ENCODE data around the gene RETN.

The RETN gene, protein sequence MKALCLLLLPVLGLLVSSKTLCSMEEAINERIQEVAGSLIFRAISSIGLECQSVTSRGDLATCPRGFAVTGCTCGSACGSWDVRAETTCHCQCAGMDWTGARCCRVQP

DNA sequence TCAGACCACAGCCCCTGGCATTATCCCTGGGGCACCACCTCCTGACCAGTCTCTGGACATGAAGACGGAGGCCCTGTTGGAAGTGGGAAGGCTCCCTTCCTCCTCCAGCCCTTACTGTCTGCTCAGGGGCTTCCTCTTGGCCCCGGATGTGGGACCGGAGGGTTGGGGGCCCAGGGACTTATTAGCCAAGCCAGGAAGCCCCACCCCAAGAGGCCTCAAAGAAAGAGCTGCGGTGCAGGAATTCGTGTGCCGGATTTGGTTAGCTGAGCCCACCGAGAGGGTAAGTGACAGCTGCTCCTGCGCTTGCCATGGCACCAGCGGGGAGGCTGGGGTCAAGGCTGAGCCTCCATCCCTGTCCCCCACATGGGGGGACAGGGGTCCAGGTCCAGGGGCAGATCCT is at the start of gene RETN:
Gene RETN, plus strand, starts transcription at position 208 of the 400 bp plus-strand sequence. CDS start 278 bp downstream, outside the sequence.
- no peak for DNase-seq (ENCODE audit: low read depth in 2 of 2)

DNA sequence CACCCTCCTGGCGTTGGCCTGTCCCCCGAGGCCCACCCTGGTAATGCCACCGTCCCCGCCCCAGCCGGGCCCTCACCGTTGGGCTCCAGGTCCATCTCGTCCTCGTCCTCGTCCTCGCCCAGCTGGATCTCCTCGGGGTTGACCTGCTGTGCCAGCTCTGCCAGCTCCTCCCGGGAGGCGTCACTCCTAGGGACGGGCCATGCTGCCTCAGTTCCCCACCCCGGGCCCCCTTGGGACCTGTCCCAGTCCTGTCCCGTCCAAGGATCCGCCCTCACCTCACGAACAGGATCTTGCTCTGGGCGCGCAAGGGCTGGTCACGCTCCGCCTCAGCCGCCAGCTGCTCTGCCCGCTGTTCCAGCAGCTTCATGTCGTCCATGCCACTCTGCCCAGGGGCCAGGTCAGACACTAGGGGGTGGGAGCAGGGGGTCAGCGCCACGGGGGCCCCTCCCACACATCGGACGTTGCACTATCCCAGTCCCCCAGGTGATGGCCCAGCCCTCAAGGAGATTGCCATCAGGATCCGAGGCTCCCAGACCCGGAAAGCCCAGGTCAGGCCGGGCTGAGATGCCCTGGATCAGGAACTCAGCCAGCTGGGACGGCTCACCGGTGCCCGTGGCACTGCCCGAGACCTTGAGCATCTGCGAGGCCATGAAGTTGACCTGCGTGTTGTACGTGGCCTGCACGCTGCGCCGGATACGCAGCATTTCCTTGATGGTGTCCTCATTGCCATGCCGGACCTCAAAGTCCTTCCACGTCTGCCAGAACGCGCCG is 49.0 kb upstream of the RETN start:
- DNase-seq (ENCODE audit: low read depth in 2 of 2), result no peak

- DNase-seq (ENCODE audit: low read depth in 2 of 2), result no peak
Measured at GRCh38 chr19:7620442-7621412, 48.1 kb upstream of the RETN start.

- DNase-seq (ENCODE audit: low read depth in 2 of 2), result no peak
Measured at GRCh38 chr19:7622933-7623685, 45.7 kb upstream of the RETN start.

DNA sequence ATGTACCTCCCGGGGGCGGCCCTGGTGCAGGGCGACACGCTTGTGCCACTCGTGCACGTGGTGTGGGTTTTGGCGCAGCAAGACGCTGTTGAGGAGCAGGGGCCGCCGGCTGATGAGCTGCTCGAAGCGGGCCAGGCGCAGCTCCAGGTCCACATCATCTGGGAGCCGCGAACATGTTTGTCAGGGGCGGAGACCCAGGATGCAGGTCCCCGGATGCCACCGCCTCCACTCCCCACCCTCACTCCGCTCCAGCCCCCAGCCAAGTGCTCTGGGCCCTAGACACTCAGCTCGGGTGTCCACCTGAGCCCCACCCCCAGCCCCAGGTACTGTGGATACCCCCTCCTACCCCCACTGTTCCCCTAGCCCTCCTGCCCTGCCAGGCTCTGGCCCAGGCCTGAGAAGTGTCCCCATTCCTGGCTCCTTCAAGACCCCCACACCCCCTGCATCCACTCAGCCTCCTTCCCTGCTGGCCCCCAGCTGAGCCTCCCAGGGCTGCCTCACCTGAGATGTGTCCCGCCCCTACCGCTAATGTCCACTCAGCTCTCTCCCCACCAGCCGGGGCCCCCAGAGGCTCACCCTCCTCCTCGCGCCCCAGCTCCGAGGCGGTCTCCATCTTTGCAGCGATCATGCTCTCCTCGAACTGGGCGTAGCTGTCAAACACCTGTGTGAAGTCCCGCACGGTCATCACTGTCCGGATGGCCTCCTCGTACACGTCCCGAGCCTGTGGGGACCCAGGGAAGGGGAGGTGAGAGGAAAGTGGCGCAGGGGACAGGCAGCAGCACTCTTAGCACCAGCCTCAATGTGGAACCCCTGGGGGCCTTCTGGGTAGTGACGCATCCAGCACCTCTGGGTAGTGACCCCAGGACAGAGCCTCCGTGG is 44.9 kb upstream of the RETN start:
- no peak for DNase-seq (ENCODE audit: low read depth in 2 of 2)

- no peak for DNase-seq (ENCODE audit: low read depth in 2 of 2)
Measured at GRCh38 chr19:7624810-7625209, 44.0 kb upstream of the RETN start.

GRCh38 chr19:7625763-7626372 is 43.0 kb upstream of the RETN start:
- DNase-seq (ENCODE audit: low read depth in 2 of 2), result no peak

DNA sequence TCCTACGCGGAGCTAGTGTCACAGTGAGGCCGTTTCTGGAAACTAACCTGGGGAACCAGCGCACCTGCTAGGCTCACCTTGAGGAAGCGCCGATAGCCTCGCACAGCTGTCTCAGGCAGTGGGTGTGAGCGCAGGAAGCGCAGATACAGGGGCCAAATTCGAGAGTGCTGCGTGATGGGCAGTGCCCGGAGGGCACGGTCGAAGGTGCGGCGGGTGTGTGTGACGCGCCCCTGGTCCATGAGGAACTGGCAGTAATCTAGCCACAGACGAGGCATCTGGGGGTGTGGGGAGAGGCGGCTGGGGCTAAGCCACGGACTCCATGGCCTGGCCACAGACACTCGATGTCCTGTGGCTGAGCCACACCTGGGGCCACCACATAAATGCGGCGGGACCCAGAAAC is 41.7 kb upstream of the RETN start:
- no peak for DNase-seq (ENCODE audit: low read depth in 2 of 2)

DNA sequence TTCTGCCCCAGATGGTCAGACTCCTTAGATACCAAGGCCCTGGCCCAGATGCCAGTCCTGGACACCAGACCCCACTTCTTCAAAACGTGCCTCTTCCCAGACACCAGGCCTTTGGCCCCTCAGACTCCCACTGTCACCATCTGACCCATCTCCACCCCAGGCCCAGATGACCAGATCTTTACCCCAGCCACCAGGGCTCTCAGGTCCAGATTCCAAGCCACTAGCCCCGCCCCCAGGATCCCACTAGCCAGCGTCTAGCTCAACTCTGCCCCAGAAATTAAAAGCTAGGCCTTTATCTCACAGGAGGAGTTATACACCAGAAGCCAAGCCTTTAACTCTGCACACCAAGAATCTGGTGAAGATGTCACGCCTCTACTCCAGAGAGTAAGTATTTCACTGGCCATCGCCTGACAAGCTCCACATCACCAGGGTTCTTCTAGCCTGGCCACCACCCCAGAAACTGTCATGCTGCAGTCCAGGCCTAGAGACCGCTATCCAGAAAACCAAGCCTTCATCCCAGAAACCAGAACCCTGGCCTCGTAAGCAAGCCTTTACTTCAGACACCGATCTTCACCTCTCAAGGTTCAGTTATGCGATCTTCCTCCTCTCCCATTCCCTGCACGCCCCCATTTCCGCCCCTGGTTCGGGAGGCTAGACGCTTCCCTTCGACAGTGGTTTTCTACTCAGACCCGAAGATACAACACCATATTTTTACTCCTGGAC is 40.1 kb upstream of the RETN start:
- DNase-seq (ENCODE audit: low read depth in 2 of 2), result no peak

GRCh38 chr19:7629347-7630054 is 39.3 kb upstream of the RETN start, which contains the start of the genes PET100 and XAB2:
Gene PET100, plus strand, starts transcription at chr19:7629793. Its CDS starts 41 bp downstream, at chr19:7629834.
Gene XAB2, minus strand, starts transcription at chr19:7629545. Its CDS starts 18 bp downstream, at chr19:7629527.
- peak; percentile 82 to 86 for DNase-seq (ENCODE audit: low read depth in 2 of 2)

GRCh38 chr19:7631577-7631976 is 37.3 kb upstream of the RETN start:
- no peak for DNase-seq (ENCODE audit: low read depth in 2 of 2)

- DNase-seq (ENCODE audit: low read depth in 2 of 2), result no peak
Measured at GRCh38 chr19:7632340-7633203, 36.3 kb upstream of the RETN start.

GRCh38 chr19:7633698-7634097 is 35.2 kb upstream of the RETN start, which contains the start of gene PCP2:
Gene PCP2, minus strand, starts transcription at chr19:7633719. Its CDS starts 262 bp downstream, at chr19:7633457.
- no peak for DNase-seq (ENCODE audit: low read depth in 2 of 2)

DNA sequence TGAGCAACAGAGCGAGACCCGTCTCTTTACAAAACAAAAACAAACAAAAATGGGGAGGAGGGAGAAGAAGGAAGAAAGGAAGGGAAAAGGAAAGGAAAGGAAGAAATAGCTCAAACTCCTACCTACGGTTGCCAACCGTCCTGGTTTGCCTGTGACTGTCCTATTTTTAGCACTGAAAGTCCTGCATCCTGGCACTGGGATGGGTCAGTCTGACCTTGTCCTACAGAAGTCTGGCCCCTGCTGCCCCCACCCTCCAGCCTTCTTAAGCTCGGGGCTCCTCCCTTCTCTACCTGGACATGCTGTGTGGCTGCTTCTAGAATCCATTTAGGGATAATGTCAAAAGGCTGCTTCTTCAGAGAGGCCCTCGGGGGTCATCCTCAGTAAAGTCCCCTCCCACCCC is 33.2 kb upstream of the RETN start:
- no peak for DNase-seq (ENCODE audit: low read depth in 2 of 2)

DNA sequence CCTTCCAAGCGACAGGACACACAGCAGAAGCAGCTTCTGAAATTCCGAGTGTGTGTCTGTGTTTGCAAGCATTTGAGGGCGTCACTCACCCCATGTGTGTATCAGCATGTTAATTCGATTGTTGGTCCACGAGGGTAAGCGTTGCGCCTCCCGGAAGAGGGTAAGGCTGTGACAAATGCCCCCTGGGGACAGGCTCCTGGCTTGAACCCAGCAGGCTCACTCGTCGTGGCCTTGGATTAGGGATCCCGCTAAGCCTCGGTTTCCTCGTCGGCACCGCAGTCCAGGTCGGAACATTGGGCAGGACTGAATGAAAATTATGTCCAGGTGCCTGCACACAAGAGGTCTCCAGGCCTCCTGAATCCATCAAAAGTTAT is 32.5 kb upstream of the RETN start:
- DNase-seq (ENCODE audit: low read depth in 2 of 2), result no peak

DNA sequence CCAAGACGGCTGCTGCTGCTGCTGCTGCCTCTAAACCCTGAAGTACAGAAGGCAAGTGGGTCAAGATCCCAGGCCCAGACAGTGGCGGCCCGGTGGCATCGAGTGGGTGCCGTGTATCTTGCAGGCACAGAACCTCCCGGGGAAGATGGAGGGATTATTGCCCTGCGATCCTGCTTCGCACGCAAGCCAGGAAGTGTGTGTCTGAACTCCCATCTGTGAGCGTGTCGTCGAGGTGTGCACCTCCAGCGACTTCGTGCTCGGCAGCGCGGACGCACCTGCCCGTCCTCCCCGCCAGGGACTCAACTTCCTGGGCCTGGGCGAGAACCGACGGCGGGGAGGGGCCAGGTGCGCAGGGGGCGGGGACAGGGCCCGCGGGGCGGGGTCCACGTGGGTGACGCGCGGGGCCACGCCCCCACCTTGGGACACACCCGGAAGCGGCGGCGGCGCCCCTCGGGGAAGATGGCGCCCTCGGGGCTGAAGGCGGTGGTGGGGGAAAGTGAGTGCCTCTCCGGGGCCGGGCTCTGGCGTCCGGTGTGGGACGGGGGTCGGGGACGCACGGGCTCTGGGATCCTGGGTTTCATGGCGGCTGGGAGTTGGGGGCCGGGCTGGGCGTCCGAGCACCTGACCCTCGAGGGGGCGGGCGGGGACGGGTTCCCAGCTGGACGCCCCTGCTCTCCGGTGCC is 32.0 kb upstream of the RETN start, which contains the start of gene STXBP2:
Gene STXBP2, plus strand, starts transcription at position 420 of the 683 bp plus-strand sequence. Its CDS starts 40 bp downstream, at position 460.
- peak; percentile 85 to 91 for DNase-seq (ENCODE audit: low read depth in 2 of 2)
